ENCODE data around the gene RUNX1. TPM values are rescaled to one million over a fixed set of nuclear protein-coding genes. Genes with fewer than 3 reads are reported as not detected.

Gene RUNX1
- total and polyA plus RNA-seq, 2 of the 13 experiments (the other 11 are each of a cell fraction or from before 2014, with no cell fraction given) = 5.4 to 6.4 TPM

DNA sequence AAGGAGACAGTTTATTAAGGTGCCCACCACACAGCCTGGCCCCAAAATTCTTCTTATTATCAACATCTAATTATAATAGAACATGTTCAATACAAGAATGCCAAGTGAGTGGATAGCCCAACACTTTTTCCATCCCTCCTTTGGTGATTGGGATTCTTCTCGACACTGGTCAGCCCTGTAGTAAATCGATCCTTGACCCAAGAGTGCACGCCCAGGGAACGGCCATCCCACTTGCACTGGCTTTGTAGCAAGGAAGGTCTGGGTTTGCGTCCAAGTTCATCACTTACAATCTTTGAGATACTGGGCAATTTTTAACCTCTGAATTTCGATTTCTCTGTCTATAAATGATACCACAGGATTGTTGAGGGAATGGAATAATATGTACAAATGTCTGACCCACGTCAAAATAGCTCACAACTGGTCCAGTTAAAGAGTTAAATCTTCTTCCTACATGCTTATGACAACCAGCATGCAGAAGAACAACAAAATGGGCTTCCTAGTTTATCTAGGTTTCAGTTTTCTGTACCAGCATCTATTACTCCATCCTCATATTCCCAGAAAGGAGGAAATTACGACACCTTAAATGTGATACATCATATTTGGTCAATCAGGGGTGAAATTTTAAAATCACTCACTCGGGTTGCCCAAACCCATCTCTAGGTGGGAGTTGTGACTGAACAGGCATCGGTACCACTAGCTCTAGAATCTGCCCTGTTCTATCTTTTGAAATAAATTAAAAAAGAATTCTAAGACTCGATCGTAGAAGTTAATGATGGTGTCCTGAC, 218.5 kb downstream of the RUNX1 start:
- TF ChIP-seq ZNF724P (CRISPR knock-in tag; IDR thresholded peaks at IDR 0.05; ENCODE audit: borderline replicate concordance) (no peak), HNRNPUL1 (IDR thresholded peaks at IDR 0.05; ENCODE audit: low read depth, low read length) (no peak), HNF1A (IDR thresholded peaks at IDR 0.05; ENCODE audit: low read depth) (no peak), HNF1A (CRISPR knock-in tag; IDR thresholded peaks at IDR 0.05; ENCODE audit: borderline replicate concordance) (no peak), ZNF850 (CRISPR knock-in tag; conservative IDR thresholded peaks at IDR 0.05) (no peak)
- TF ChIP-seq, protein P1, sequence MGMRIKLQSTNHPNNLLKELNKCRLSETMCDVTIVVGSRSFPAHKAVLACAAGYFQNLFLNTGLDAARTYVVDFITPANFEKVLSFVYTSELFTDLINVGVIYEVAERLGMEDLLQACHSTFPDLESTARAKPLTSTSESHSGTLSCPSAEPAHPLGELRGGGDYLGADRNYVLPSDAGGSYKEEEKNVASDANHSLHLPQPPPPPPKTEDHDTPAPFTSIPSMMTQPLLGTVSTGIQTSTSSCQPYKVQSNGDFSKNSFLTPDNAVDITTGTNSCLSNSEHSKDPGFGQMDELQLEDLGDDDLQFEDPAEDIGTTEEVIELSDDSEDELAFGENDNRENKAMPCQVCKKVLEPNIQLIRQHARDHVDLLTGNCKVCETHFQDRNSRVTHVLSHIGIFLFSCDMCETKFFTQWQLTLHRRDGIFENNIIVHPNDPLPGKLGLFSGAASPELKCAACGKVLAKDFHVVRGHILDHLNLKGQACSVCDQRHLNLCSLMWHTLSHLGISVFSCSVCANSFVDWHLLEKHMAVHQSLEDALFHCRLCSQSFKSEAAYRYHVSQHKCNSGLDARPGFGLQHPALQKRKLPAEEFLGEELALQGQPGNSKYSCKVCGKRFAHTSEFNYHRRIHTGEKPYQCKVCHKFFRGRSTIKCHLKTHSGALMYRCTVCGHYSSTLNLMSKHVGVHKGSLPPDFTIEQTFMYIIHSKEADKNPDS (CRISPR knock-in tag; IDR thresholded peaks at IDR 0.05) = no peak
- CTCF ChIA-PET (ENCODE audit: low intra/inter-chr PET ratio, low total read pairs) = no interaction called here
- H3K36me3 ChIP-seq (replicated peaks in 1 of 2; ENCODE audit: control insufficient read depth in 1 of 2, insufficient read depth in 2 of 2, low read length in 2 of 2) = peaks cover 19 to 65% of the 10 kb centered on the region in 2 experiments
- no peaks in the 10 kb centered on the region for H3K9me3 ChIP-seq (ENCODE audit: low read length)
- H3K4me1 ChIP-seq (ENCODE audit: insufficient read depth, low read length) = peaks cover 10% of the 10 kb centered on the region
- H3K4me3 ChIP-seq (replicated peaks in 1 of 3; ENCODE audit: insufficient read depth in 1 of 3, low read depth in 2 of 3, low read length in 3 of 3) = no peak overlapping the region
- no peak overlapping the region for H3K27ac ChIP-seq (ENCODE audit: extremely low read length, insufficient read depth, low read length)
- in situ Hi-C loops (cut with HindIII; ENCODE audit: extremely low pct_ligation_motif_present, low pct_unique_long_range_greater_than_20kb) = no loop called here
- POLR2A ChIA-PET = no interaction called here
- BruUV-seq (replicated peaks) = no TSS peak
- FAIRE-seq (no peak), ATAC-seq (no peak), DNase-seq (ENCODE audit: low spot score) (no peak)
- no peak overlapping the region for H3K9ac ChIP-seq (ENCODE audit: insufficient read depth, low read depth, low read length)
- no peak overlapping the region for H3K4me2 ChIP-seq (ENCODE audit: low read depth, low read length)
- H3K27me3 ChIP-seq (ENCODE audit: control insufficient read depth in 1 of 2, insufficient read depth in 2 of 2, low read length in 2 of 2) = no peaks in the 10 kb centered on the region
- no peaks in the 10 kb centered on the region for H3K79me2 ChIP-seq (ENCODE audit: insufficient read depth, low read length)
- WGBS (ENCODE audit: low lambda C conversion rate) = 94% methylated on average over 12 of the region's 12 CpGs
- H4K20me1 ChIP-seq (ENCODE audit: insufficient read depth, low read length) = no peaks in the 10 kb centered on the region
- intact Hi-C loops (cut with micrococcal nuclease; ENCODE audit: unreplicated experiment) = no loop called here
- H2AFZ ChIP-seq (ENCODE audit: low read length) = no peak overlapping the region

All from HepG2 (cell line).